GM12872 (cell line): ENCODE results near the gene RAP2A.

Experiments used
- TF ChIP-seq, protein P1 (sequence below): IDR thresholded peaks from 3 replicates; pipeline ENCODE4 v1.5.1; 2011; ENCODE audit warnings: low read depth, mild to moderate bottlenecking, low read length, moderate library complexity; ENCODE audit not compliant: insufficient read depth

Gene RAP2A

DNA sequence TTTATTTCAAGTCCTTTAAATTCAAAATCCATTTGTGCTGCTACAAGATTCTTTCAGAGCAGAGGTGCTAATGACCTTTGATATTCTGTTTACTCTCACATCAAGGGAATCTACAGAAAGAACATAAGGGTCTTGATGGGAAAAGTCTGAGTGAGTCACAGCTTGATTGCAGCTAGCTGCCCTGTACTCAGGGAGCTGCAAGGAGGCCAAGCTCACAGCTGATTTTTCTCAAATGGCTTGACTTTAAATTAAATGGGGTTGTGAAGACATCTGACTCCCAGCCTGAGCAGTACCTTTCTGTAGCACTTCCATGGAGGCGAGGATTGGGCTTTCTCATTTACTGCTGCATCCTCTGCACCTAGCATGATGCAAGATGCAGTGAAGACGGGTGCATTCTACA lies 62.5 kb downstream of the RAP2A start:
- TF ChIP-seq, protein P1, sequence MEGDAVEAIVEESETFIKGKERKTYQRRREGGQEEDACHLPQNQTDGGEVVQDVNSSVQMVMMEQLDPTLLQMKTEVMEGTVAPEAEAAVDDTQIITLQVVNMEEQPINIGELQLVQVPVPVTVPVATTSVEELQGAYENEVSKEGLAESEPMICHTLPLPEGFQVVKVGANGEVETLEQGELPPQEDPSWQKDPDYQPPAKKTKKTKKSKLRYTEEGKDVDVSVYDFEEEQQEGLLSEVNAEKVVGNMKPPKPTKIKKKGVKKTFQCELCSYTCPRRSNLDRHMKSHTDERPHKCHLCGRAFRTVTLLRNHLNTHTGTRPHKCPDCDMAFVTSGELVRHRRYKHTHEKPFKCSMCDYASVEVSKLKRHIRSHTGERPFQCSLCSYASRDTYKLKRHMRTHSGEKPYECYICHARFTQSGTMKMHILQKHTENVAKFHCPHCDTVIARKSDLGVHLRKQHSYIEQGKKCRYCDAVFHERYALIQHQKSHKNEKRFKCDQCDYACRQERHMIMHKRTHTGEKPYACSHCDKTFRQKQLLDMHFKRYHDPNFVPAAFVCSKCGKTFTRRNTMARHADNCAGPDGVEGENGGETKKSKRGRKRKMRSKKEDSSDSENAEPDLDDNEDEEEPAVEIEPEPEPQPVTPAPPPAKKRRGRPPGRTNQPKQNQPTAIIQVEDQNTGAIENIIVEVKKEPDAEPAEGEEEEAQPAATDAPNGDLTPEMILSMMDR = no peak

DNA sequence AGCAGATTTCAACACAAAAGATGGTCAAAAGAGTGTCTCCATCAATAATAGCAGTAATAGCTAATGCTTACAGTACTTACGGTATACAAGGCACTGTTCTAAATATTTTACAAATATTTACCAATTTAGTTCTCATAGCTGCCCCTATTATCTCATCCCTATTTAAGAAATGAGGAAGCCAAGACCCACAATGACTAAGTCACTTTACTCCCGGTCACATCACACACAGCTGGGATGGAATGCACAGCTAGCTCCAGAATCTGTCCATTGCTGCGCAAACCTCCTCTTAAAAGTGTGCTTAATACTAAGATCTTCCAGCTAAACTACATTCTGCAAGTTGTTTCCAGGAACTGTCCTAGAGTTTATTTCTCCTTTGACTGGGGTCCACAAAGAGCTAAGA lies 63.4 kb downstream of the RAP2A start:
- TF ChIP-seq, protein P1 = no peak

DNA sequence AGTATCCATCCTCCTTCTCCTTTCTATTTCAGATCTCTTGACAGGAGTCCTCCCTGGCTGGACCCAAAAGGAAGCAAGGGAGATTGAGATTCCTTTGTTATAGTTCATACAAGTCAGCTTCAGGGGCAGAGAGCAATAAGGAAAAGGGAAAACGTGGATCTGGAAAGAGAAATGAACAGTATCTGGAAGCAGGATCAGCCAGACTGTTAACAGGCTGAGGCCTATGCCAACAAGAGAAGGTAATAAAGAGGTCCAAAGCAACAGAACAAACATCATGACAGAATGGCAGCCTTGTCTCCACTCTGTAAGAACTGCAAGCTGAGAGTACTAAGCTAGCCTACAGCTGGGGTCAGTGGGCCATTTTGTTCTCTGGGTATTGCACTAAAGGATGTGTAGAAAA lies 64.5 kb downstream of the RAP2A start:
- TF ChIP-seq, protein P1 = no peak

DNA sequence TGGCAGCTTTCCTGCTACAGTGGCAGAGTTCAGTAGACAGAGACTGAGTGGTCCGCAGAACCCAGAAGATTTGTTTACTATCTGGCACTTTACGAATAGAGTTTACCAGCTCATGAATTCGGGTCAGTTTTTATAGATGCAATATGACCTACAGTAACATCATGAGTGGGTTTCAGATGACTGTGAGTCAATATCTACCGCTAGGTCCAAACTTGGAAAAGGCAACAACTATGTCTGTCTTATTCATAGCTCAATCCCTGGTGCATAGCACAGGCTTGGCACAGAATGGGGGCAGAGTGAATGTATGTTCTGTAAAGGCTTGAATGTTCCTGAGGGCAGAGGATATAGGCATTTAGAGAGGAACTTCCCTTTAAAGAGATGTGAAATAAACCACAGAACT lies 65.2 kb downstream of the RAP2A start:
- TF ChIP-seq, protein P1 = no peak

DNA sequence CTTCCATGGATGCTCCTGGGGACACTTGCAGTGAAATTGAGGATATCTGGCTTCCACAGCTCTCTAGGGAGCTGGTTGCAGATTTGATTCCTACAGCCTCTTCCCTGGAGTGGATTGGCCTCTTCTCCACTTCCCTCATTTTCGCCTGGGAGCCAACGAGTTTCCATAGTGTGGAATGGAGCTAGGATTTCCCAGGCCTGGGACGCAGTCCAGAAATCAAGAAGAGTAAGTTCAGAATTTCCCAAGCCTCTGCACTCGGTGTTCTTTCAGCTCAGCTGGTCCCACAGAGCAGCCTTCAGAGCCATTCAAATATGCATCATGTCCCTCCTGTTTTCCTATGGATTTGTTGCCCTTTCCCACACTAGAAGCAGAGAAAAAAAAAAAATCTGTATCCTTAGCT lies 68.2 kb downstream of the RAP2A start:
- TF ChIP-seq, protein P1 = no peak

DNA sequence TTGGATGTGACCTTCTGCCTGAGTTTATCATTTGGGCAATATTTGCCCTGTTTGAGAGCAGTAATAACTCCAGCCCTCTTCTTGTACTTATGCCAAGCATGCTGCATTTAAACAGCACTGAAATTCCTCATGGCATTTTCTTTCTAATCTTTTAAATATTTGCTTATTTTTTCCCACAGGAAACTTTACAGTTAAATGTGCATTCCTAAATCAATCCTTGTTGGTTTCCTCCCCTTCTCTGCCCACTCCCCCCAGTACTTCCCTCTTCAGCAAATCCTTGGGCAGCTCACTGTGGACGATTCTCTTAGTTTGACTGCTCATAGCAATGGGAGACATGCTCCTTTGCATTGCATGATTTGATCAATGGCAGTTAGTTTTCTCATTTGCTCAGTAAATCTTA lies 68.7 kb downstream of the RAP2A start:
- TF ChIP-seq, protein P1 = no peak

DNA sequence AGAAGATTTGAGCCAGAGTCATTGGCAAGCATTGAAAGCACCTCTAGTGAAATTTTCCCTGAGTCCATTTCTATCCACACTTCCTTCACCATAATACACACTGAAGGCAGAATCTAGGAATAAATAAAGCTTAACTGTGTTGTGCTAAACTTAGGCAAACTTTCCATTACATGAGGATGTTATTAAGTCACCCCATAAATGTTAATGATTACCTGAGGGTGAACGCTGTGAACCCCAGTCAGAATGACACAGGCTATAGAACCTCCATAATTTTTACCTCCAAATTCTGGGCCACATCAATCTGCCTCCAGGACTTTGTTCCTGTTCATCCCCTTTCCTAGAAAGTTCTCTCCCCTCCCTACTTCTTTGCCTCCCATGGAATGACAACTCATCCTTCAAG lies 71.0 kb downstream of the RAP2A start:
- TF ChIP-seq, protein P1 = no peak

DNA sequence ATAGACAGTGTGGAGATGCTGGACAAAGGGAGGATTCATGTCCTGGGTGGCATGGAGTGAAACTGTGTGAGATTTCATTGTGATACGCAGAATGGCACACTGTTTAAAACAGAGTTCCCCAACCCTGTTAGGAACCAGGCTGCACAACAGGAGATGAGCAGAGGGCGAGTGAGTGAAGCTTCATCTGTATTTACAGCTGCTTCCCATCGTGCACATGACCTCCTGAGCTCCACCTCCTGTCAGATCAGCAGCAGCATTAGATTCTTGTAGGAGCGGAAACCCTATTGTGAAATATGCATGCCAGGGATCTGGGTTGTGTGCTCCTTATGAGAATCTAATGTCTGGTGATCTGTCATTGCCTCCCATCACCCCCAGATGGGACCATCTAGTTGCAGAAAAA lies 72.5 kb downstream of the RAP2A start:
- TF ChIP-seq, protein P1 = no peak
